Liver (tissue), 3 donors: ENCODE measurements around the gene TNNI3.

Experiments
- EGR1 ChIP-seq, 2 donors: IDR thresholded peaks; 2 replicates each; pipeline ENCODE4 v1.6.1; 2016 to 2018; ENCODE audit warnings: antibody characterized with exemption in 2 of 2, low read depth in 2 of 2
- GABPA ChIP-seq, 2 donors: IDR thresholded peaks in 1 of 2; conservative IDR thresholded peaks in 1 of 2; 2 replicates each; pipeline ENCODE4 v1.6.1; 2016; ENCODE audit warnings: antibody characterized with exemption in 2 of 2, mild to moderate bottlenecking in 1 of 2, moderate library complexity in 1 of 2
- JUND ChIP-seq, 2 donors: IDR thresholded peaks; 2 replicates each; pipeline ENCODE4 v1.6.1; 2016; ENCODE audit warnings: antibody characterized with exemption in 2 of 2
- MAX ChIP-seq: IDR thresholded peaks from 2 replicates; pipeline ENCODE4 v1.6.1; 2016; ENCODE audit warnings: antibody characterized with exemption
- NR2F2 ChIP-seq: IDR thresholded peaks from 2 replicates; pipeline ENCODE4 v1.6.1; 2016; ENCODE audit warnings: antibody characterized with exemption
- RAD21 ChIP-seq, 2 donors: IDR thresholded peaks; 2 replicates each; pipeline ENCODE4 v1.6.1; 2016; ENCODE audit warnings: antibody characterized with exemption in 2 of 2, mild to moderate bottlenecking in 2 of 2
- SP1 ChIP-seq: IDR thresholded peaks from 2 replicates; pipeline ENCODE4 v1.6.1; 2018; ENCODE audit warnings: antibody characterized with exemption, mild to moderate bottlenecking
- TAF1 ChIP-seq: conservative IDR thresholded peaks from 2 replicates; pipeline ENCODE4 v1.6.1; 2016; ENCODE audit warnings: antibody characterized with exemption, mild to moderate bottlenecking
- YY1 ChIP-seq: IDR thresholded peaks from 2 replicates; pipeline ENCODE4 v1.6.1; 2016; ENCODE audit warnings: antibody characterized with exemption, mild to moderate bottlenecking
- ZBTB33 ChIP-seq: IDR thresholded peaks from 2 replicates; pipeline ENCODE4 v1.6.1; 2016; ENCODE audit warnings: antibody characterized with exemption
- TF ChIP-seq, protein P1 (sequence below): fragments of 150-350 bp; IDR thresholded peaks from 2 replicates; pipeline ENCODE4 v1.5.1; 2017; ENCODE audit warnings: improper control_type of control experiment, low read depth, low read length; ENCODE audit not compliant: missing input control
- TF ChIP-seq, protein P2 (sequence below): IDR thresholded peaks from 2 replicates; pipeline ENCODE4 v1.6.1; 2016; ENCODE audit warnings: antibody characterized with exemption, mild to moderate bottlenecking
- donor health status: healthy.
- donor health status: healthy.

GRCh38 chr19:55158423-55158822, 891 bp upstream of the TNNI3 start:
- TF ChIP-seq, protein P1, sequence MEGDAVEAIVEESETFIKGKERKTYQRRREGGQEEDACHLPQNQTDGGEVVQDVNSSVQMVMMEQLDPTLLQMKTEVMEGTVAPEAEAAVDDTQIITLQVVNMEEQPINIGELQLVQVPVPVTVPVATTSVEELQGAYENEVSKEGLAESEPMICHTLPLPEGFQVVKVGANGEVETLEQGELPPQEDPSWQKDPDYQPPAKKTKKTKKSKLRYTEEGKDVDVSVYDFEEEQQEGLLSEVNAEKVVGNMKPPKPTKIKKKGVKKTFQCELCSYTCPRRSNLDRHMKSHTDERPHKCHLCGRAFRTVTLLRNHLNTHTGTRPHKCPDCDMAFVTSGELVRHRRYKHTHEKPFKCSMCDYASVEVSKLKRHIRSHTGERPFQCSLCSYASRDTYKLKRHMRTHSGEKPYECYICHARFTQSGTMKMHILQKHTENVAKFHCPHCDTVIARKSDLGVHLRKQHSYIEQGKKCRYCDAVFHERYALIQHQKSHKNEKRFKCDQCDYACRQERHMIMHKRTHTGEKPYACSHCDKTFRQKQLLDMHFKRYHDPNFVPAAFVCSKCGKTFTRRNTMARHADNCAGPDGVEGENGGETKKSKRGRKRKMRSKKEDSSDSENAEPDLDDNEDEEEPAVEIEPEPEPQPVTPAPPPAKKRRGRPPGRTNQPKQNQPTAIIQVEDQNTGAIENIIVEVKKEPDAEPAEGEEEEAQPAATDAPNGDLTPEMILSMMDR: no peak
- TF ChIP-seq, protein P2, sequence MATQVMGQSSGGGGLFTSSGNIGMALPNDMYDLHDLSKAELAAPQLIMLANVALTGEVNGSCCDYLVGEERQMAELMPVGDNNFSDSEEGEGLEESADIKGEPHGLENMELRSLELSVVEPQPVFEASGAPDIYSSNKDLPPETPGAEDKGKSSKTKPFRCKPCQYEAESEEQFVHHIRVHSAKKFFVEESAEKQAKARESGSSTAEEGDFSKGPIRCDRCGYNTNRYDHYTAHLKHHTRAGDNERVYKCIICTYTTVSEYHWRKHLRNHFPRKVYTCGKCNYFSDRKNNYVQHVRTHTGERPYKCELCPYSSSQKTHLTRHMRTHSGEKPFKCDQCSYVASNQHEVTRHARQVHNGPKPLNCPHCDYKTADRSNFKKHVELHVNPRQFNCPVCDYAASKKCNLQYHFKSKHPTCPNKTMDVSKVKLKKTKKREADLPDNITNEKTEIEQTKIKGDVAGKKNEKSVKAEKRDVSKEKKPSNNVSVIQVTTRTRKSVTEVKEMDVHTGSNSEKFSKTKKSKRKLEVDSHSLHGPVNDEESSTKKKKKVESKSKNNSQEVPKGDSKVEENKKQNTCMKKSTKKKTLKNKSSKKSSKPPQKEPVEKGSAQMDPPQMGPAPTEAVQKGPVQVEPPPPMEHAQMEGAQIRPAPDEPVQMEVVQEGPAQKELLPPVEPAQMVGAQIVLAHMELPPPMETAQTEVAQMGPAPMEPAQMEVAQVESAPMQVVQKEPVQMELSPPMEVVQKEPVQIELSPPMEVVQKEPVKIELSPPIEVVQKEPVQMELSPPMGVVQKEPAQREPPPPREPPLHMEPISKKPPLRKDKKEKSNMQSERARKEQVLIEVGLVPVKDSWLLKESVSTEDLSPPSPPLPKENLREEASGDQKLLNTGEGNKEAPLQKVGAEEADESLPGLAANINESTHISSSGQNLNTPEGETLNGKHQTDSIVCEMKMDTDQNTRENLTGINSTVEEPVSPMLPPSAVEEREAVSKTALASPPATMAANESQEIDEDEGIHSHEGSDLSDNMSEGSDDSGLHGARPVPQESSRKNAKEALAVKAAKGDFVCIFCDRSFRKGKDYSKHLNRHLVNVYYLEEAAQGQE: no peak
- TF ChIP-seq YY1 (no peak), MAX (no peak), GABPA (IDR thresholded peaks at IDR 0.05 in 1 of 2, conservative IDR thresholded peaks at IDR 0.05 in 1 of 2) (no peak), ZBTB33 (no peak), TAF1 (no peak), RAD21 (IDR thresholded peaks at IDR 0.05) (no peak), EGR1 (IDR thresholded peaks at IDR 0.05; ENCODE audit: low read depth in 2 of 2) (no peak), NR2F2 (no peak), JUND (IDR thresholded peaks at IDR 0.05) (no peak), SP1 (no peak)
